Neuron (in vitro differentiated cells): ENCODE results near the gene UBE2Q2.
"Not testable (repeated sequence)": the region's sequence is repeated elsewhere in the genome, so short reads cannot be mapped to it uniquely, and the experiment has no call there.

ENCODE experiments used
- H2AFZ ChIP-seq: one replicate; pipeline ENCODE4 v1.6.1; 2013; ENCODE audit warnings: low read depth, mild to moderate bottlenecking, inconsistent platforms, low read length, moderate library complexity
- H3K27me3 ChIP-seq: one replicate; pipeline ENCODE4 v1.6.1; 2013; ENCODE audit warnings: low read length; ENCODE audit not compliant: insufficient read depth
- H3K36me3 ChIP-seq: one replicate; pipeline ENCODE4 v1.6.1; 2013; ENCODE audit warnings: low read length; ENCODE audit not compliant: insufficient read depth
- H3K4me1 ChIP-seq: one replicate; pipeline ENCODE4 v1.6.1; 2013; ENCODE audit warnings: low read length; ENCODE audit not compliant: insufficient read depth
- H3K4me3 ChIP-seq: 2 replicates; pipeline ENCODE4 v1.5.1; 2013; ENCODE audit warnings: mild to moderate bottlenecking, low read length, moderate library complexity
- H3K9me3 ChIP-seq: one replicate; pipeline ENCODE4 v1.6.1; 2013; ENCODE audit warnings: low read length

Gene UBE2Q2

GRCh38 chr15:75842722-75843677 lies at the start of gene UBE2Q2:
Gene UBE2Q2, plus strand, starts transcription at chr15:75843447. Its CDS starts 220 bp downstream, at chr15:75843667.
- no peaks in the 10 kb centered on the region for H3K36me3 ChIP-seq
- H3K4me3 ChIP-seq: peak within 1 kb of the TSS; percentile 97
- H2AFZ ChIP-seq: peak within 1 kb of the TSS; percentile 95
- H3K9me3 ChIP-seq: no peaks in the 10 kb centered on the region
- peaks cover 29% of the 10 kb centered on the region for H3K4me1 ChIP-seq
- peaks cover 5% of the 10 kb centered on the region for H3K27me3 ChIP-seq

- peaks cover 25% of the 10 kb centered on the region for H3K27me3 ChIP-seq
These were observed 46.9 kb upstream of the UBE2Q2 start for GRCh38 chr15:75796321-75796720.

GRCh38 chr15:75797146-75797545 lies 46.1 kb upstream of the UBE2Q2 start:
- H2AFZ ChIP-seq, H3K4me3 ChIP-seq, H3K4me1 ChIP-seq, H3K9me3 ChIP-seq, H3K36me3 ChIP-seq: not testable (repeated sequence)
- peaks cover 28% of the 10 kb centered on the region for H3K27me3 ChIP-seq

More at GRCh38 chr15:75796321-75796720, 46.9 kb upstream of the UBE2Q2 start:
- H3K4me1 ChIP-seq: no peaks in the 10 kb centered on the region
- H3K4me3 ChIP-seq: no peak overlapping the region
- no peaks in the 10 kb centered on the region for H3K36me3 ChIP-seq
- no peaks in the 10 kb centered on the region for H3K9me3 ChIP-seq
- H2AFZ ChIP-seq: no peak overlapping the region

DNA sequence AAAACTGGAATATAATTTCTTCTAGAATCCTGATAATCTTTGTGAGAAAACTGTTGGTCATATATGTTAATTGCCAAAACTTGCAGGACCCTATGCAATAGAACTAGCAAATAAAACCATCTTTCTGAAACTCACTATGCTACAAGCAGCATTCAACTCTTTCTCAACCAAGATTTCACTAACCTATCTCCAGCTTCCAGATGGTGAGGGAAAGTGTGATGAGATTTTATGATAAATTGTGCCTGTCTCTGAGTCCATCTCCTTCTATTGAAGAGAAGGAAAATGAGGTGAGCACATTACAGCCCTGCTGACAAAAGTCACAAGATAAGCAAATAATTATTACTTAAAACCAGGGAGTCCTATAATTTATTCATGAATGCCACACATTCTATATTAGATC lies 44.1 kb upstream of the UBE2Q2 start:
- H3K4me3 ChIP-seq: no peak overlapping the region
- peaks cover 33% of the 10 kb centered on the region for H3K27me3 ChIP-seq
- H3K4me1 ChIP-seq: peaks cover 3% of the 10 kb centered on the region
- H3K36me3 ChIP-seq: no peaks in the 10 kb centered on the region
- H3K9me3 ChIP-seq: no peaks in the 10 kb centered on the region
- H2AFZ ChIP-seq: no peak overlapping the region

DNA sequence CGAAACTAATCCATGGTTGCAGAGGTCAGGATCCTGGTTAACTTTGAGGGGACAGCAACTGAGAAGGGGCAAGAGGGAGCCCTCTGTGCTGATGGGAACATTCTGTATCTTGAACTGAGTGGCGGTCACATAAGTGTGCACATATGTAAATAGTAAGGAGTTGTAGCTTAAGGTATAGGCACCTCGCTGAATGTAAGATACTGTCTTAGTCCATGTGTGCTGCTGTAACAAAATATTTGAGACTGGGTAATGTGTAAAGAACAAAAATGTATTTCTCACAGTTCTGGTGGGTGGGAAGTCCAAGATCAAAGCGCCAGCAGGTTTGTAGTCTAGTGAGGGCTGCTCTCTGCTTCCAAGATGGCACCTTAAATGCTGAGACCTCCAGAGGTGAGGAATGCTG lies 42.8 kb upstream of the UBE2Q2 start:
- H3K9me3 ChIP-seq, H3K36me3 ChIP-seq, H3K4me3 ChIP-seq, H2AFZ ChIP-seq, H3K4me1 ChIP-seq: not testable (repeated sequence)
- peaks cover 31% of the 10 kb centered on the region for H3K27me3 ChIP-seq

DNA sequence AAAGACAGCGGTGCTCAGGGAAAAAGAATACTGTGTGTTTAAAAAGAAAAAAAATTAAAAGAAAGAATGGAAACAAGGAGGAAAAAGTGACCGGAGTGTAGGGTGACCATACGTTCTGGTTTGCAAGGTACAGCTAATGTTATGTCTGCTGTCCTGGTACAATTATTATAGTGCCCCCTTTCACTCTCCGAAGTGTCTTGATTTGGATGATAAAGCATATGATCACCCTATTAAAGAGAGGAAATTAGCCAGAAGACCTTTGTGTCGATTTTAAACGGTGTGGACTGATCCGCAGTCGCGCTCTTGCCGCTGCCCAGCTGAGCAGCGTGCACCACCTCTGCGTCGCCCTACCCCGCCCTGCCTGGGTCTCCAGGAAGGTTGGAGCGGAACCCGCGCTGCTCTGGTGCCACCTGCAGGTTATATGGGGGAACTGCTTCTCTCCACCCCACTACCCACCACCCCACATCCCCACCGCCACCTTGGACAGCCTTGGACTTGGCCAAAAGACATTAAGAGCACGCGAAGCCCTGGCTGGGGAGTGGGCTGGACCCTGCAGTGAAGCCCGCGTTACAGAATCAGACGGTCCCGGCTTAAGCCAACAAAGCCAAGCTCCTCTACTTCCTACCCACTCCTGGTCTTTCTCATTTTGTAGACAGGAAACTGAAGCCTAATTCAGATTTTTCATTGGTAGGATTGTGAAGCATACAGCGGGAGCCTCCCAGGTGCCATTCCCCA lies 41.2 kb upstream of the UBE2Q2 start:
- Histone ChIP-seq H3K9me3 (no peaks in the 10 kb centered on the region), H3K4me3 (no peak overlapping the region), H2AFZ (no peak overlapping the region), H3K4me1 (peaks cover 3% of the 10 kb centered on the region), H3K36me3 (no peaks in the 10 kb centered on the region), H3K27me3 (peaks cover 18% of the 10 kb centered on the region)

DNA sequence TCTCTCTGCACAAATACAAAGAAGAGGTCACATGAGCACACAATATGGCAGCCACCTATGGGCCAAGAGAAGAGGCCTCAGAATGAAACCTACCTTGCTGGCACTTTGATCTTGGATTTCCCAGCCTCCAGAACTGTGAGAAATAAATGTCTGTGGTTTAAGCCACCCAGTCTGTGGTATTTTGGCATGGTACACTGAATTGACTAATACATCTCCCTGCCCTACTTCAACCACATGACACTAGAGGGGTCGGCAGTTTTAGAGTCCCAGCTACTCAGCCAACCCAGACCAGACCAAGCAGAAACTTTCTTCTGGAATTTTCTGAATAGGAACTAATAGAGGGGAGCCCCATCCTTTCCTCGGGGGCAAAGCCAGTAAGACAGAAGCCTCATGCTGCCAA lies 35.8 kb upstream of the UBE2Q2 start:
- not testable (repeated sequence) for H3K36me3 ChIP-seq, H2AFZ ChIP-seq, H3K9me3 ChIP-seq, H3K4me3 ChIP-seq, H3K4me1 ChIP-seq, H3K27me3 ChIP-seq

- H3K9me3 ChIP-seq, H3K27me3 ChIP-seq, H3K4me3 ChIP-seq, H3K4me1 ChIP-seq, H2AFZ ChIP-seq, H3K36me3 ChIP-seq: not testable (repeated sequence)
These were observed 35.2 kb upstream of the UBE2Q2 start for GRCh38 chr15:75808009-75808408.

DNA sequence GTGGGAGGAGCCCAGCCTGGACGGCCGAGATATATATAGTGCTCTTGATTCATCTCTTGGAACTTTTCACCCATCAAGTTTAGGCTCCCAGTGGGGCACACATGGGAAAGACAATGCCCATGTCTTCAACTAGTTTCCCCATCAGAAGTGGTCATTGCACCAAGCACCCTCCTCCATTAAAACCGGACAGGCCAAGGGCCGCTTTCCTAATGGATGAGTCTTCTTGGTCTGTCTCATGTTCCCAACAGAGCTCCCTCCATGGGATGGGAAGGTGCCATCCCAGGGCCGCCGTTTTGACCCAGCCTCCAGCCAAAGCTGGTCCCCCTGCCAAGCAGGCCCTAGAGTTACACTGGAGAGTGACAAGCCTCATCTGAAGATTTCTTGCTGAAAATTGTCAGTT lies 34.7 kb upstream of the UBE2Q2 start:
- H3K9me3 ChIP-seq: no peaks in the 10 kb centered on the region
- no peaks in the 10 kb centered on the region for H3K4me1 ChIP-seq
- H2AFZ ChIP-seq: no peak overlapping the region
- no peaks in the 10 kb centered on the region for H3K36me3 ChIP-seq
- peaks cover 4% of the 10 kb centered on the region for H3K27me3 ChIP-seq
- no peak overlapping the region for H3K4me3 ChIP-seq

DNA sequence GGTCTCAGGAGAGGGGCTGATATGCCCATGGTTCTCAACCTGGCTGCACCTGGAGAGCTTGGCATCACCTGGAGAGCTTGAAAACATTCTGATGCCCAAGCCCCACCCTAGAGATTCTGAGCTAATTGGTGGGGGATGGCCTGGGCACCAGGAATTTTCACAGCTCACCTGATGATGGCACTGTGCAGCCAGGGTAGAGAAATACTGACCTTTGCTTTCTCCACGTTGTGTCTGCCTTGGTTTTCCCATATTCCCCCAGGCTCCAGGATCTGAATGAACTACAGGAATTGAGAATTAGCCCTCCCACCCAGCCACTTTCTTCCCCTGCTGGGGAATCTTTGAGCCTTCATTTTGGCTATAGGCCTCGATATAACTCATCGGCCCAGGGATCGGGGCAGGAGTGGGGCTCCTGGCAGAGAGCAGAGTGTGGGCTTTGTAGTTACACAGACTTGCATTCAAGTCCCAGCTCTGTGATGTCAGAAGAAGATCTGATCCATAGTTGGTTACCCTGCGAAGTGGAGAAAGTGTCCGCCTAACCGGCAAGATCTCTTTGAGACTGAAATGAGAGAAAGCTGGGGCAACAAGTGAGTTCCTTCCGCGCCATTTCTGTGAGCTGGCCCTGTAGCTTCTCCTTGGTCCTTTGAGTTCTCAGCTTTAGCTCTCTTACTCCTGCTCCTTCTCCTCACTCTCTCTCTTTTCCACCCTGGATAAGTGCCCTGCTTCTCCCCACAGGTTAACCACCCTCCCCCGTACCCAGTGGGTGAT lies 33.1 kb upstream of the UBE2Q2 start:
- no peak overlapping the region for H3K4me3 ChIP-seq
- H3K9me3 ChIP-seq: no peaks in the 10 kb centered on the region
- H2AFZ ChIP-seq: no peak overlapping the region
- H3K4me1 ChIP-seq: no peaks in the 10 kb centered on the region
- peaks cover 2% of the 10 kb centered on the region for H3K27me3 ChIP-seq
- no peaks in the 10 kb centered on the region for H3K36me3 ChIP-seq

GRCh38 chr15:75810874-75811498 lies 32.3 kb upstream of the UBE2Q2 start:
- Histone ChIP-seq H3K9me3 (no peaks in the 10 kb centered on the region), H3K4me1 (no peaks in the 10 kb centered on the region), H3K27me3 (peaks cover 2% of the 10 kb centered on the region), H2AFZ (no peak overlapping the region), H3K4me3 (no peak overlapping the region), H3K36me3 (no peaks in the 10 kb centered on the region)

- H3K4me3 ChIP-seq: no peak overlapping the region
- H3K9me3 ChIP-seq: no peaks in the 10 kb centered on the region
- H2AFZ ChIP-seq: no peak overlapping the region
- no peaks in the 10 kb centered on the region for H3K4me1 ChIP-seq
- H3K36me3 ChIP-seq: no peaks in the 10 kb centered on the region
- H3K27me3 ChIP-seq: peaks cover 2% of the 10 kb centered on the region
These were observed 31.6 kb upstream of the UBE2Q2 start for GRCh38 chr15:75811626-75812025.
